Right kidney (tissue), 1 donor: ENCODE measurements around the gene RBBP4.

Experiments
- DNase-seq: peaks from one replicate; pipeline ENCODE4 v3.0.0-alpha.2; 2016

RBBP4 gene

DNA sequence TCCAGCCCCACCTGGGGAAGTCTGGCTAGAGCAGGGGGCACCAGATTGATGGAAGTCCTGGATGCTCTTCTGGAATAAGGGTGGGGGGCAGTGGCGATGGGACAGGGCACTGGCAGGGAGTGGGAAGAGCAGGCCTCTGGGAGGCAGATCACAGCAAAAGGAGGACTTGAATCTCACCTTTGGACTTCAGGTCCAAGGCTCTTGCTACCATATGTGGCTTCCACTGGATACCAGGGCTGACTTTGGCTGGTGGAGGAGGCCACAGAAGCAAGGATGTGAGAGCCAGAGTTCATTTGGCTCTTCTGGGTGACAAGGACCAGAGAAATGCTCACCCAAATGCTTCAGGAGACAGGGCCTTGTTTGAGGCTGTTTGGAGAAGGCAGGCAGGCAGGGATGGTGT is 67.5 kb downstream of the RBBP4 start:
- no peak for DNase-seq

DNA sequence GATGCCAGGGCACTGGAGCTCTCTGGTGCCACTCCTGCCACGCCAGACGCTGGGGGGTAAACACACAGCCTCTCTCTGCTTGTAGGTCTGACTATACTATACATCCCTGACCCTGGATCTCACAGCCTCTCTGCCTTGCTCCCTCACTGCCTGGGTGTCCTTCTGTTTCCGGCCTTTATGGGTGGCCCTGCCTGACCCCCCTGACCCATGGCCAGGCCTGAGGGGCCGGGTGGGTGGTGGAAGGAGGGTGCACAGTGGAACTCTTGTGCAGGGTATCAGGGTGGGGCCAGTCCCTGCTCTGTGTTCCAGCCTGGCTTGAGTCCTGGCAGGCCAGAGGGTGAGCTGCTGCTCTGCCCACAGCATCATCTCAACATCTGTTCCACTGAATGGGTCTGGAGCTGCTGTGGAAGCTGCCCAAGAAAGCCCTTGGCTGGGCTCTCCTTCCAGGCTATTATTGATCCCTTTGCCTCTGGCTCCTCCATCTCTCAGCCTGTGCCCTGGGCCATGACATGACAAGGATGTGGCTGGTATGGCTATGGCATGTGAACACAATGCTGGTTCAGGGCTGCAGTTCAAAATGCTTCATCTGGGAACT is 68.8 kb downstream of the RBBP4 start:
- no peak for DNase-seq

GRCh38 chr1:32724678-32725614 is 73.9 kb downstream of the RBBP4 start:
- DNase-seq, result no peak

DNA sequence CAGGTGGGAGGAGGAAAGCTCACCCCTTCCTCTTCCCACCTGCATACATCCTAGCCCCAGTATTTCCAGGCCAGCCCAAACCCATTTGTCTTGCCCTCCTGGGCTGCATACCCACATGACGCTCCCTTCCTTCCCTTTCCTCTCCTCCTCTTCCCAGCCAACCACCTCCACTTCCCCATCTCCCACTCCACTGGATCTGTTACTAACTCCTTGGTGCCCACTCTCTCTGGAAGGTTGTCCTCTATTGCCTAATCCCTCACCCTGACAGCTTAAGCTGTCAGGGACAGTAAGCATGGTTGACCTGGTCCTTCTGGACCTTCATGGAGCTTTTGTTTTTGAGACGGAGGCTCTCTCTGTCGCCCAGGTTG is 74.6 kb downstream of the RBBP4 start:
- DNase-seq, result no peak

DNA sequence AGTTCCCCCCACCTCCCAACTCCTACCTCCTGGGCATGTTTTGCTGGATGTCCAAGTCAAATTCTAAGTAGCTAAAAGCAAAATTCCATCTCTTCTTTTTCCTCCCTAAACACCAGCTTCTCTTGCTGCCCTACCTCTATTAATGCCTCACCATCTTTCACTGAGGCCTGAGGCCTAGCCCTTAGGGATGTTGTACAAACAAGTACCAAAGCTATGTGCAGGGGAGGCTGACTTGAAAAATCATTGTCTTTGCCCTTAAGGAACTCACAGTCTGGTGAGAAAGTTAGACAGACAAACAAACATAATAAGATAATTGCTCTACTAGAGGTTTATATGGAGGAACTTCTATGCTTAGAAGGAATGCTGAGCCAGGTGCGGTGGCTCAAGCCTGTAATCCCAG is 76.9 kb downstream of the RBBP4 start:
- DNase-seq, result no peak

DNA sequence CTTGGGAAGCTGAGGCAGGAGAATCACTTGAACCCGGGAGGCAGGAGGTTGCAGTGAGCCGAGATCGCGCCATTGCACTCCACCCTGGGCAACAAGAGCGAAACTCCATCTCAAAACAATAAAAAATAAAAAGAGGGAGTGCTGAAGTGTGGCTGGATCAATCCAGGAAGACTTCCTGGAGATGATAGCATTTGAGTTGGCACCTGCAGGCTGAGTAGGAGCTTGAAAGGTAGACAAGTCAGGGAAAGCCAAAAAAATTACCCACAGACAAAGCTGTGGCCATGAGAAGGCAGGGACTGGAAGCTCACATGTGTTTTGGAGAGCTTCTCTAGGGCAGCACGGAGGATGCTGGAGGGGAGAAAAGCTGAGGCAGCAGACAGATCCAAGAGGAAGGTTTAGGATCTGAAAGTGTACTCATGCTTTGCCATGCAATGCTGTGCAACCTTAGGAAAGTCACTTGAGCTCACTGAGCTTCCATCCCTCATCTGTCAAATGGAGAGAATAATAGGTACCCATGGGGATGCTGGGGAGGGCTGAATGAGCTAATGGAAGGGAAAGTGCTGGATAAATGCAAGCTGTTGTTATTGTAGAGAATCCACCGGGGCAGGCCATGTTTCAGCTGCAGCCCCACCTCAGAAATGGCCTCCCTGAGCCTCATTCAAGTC is 77.5 kb downstream of the RBBP4 start:
- DNase-seq, result no peak

DNA sequence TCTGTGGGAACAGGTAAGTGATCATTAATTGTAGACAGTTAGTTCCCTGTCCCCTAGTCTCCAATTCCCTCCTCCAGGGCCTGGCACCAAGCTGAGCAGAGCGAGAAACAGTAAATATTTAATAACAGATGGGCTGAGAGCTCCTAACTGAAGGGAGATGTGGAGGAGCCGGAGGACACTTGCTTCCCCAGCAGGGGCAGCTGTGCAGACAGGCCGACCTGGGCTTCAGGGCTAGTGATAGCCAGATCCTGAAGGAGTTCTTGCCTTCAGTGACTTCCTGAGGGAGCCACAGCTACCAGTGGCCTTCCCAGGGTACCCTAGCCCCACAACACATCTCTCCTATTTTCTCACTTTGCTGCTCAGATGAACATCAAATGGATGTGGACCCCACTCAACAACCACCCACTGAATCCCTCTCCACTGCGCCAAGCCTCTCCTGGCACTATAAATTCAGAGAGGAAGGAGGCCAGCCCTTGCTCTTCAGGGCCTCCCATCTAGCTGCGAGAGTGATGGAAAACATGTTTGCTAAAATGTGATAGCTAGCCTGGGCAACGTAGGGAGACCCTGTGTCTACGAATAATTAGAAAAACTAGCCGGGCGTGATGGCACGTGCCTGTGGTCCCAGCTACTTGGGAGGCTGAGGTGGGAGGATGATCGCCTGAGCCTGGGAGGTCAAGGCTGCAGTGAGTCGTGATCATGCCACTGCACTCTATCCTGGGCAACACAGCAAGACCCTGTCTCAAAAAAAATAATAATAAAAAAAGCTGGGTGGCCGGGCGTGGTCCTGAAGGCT is 78.4 kb downstream of the RBBP4 start:
- DNase-seq, result no peak

DNA sequence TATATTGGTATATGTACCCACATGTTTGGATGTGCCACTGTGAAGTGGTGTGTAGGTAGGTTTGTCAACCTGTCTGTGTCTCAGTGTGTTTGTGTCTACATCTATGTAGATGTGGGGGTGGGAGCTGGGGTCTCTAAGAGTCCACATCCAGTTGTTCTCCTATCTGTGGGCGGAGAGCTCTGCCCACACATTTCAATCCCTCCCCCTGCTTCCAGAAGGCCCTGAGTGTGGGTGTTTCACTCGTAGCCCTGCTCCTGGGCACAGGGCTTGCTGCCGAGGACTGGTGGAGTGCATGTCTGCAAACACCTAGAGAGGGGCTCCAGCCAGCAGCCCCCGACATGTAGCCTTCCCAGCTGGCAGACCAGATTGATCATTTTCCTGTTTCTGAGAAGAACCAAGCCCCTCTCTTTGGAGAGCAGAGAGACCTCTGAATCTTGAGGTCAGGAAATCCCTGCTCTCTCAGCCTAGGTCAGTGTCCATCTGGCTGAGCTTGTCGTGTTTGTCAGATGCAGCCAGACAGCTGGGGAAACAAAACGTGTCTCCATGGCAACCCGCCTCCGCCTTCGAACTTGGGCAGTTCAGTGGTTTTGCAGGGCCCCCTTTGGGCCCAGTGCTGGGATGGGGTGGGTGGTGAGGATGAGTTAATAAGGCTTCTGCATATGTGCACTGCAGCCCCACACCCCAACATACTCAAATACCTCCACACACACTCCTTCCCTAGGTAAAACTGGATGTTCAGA is 82.7 kb downstream of the RBBP4 start:
- no peak for DNase-seq
